HG02981 (cell line): ENCODE results near the gene LTA.
"Not testable (repeated sequence)": the region's sequence is repeated elsewhere in the genome, so short reads cannot be mapped to it uniquely, and the experiment has no call there.

ENCODE experiments used
- ATAC-seq: cut with Tn5 transposase; IDR thresholded peaks from one replicate; pipeline ENCODE4 v1.9.1; 2021; ENCODE audit warnings: mild to moderate bottlenecking, moderate library complexity; ENCODE audit not compliant: unreplicated experiment

LTA gene

DNA sequence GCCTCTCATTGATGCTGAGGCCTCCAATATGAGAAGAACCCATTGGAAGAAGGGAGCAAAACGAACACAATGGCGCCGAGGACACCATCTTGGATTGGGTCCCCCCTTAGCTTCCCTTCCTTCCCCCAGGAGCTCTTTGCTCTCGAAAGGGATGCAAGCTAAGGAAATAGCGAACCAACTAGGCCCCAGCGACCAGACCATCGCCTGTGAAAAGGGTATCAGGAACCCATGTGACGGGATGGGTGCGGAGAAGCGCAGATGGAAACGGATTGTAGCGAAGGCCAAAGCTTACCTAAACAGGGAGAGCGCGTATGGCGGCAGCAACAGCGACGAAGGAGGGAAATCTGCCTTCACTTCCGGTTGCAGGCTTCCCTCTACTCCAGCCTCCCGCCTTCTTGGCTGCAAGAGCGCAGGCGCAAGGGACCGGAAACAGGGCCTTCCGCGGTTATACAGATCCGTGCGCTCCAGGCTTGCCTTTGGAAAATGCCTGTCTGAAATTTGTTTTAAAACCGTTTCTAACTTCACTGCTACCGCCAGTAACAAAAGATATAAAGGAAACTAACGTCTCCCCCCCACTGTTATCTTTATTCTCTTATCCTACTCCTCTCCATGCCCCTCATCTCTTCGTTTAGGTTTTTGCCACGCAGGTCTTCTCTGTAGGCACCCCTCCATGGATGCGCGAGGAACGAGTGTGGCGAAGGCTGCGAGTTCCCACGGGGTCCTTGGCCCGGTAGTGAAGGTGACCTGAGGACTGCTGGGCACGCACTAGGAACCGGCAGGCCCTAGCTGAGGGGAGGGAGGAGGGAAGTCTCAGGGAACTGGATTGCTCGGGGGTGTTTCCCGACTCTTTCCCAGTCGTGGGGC is 30.2 kb upstream of the LTA start, which contains the start of gene DDX39B:
TSS of gene DDX39B (minus strand) at position 346 of the 864 bp plus-strand sequence. CDS start 1,471 bp downstream, outside the sequence.
- ATAC-seq: peak; percentile 50

DNA sequence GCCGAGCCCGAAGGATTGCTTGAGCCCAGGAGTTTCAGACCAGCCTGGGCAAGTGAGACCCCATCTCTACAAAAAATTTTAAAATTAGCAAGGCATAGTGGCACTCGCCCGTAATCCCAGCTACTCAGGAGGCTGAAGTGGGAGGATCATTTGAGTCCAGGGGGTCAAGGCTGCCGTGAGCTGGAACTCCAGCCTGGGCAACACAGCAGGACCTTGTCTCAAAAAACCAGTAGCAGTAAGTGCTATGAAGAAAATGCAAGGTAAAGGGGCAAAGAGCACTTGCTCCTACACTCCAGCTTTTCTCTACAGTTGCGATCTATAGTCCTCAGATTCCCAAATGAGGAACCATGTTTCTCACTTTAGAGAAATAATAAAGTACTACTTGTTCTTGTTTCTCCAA is 28.4 kb upstream of the LTA start:
- no peak for ATAC-seq

DNA sequence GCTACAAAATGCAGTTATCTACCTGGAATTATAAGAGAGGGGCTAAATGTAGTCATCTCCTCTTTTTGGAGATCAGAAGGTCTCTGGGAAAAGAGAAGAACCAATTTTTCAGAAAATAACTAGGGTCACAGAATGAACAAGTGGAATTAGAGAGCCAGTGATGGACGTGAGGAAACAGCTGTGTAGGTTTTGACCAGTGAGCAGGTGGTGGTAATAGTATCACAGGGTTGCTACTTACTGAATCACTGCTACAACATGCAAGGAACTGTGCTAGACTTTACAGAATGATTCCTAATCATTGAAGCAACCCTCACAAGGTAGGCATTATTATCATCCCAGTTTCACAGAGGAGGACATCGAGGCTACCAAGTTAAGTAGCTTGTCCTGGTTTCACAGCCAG is 27.4 kb upstream of the LTA start:
- no peak for ATAC-seq

DNA sequence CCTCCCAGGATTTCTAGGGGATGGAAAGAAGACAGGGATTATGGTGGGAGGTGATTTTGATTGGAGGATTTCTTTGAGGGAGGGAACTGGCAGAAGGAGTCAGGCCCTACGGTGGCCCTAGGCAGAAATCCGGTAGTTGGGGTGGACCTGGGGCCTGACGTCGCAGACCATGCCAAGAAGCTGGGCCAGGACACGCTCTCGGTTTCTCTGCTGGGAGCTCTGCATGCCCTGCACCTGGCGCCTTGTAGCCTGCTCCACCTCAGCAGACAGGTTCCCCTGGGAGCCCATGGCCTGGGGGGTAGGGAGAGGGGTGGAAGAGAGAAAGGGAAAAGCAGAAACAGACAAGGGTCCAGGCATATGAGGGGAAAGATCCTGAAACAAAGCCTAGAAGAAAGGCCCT is 26.8 kb upstream of the LTA start:
- no peak for ATAC-seq

DNA sequence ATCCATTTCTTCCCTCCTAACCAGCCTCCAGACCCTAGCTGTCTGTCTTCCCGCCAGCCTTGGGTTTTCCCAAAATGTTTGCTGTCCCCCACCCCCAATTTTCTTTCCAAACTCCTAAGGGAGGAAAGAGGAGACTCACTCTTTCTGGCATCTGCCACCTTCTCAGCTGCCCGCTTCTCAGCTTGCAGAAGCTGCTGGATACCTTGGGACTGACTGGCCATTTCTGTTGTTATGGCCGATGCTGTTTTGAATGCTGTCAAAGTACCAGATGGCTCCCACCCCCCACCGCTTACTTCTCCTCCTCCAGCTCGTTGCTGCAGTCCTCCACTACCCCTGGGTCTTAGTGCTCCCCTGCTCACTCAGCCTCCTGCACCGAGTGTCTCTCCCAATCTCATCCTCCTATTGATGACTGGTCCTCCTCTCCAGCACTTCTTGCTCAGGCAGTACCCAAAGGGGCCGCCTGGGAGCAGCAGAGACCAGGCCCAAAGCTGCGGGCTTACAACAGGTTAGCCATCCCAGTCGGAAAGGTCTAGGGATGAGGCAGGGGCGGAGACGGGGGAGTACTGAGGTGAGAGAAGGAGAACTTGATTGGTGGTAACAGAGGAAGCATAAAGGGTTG is 25.6 kb upstream of the LTA start, which contains the start of gene ATP6V1G2:
TSS of gene ATP6V1G2 (minus strand) at position 270 of the 619 bp plus-strand sequence. CDS start at position 221, 49 bp downstream.
- peak; percentile 34 for ATAC-seq

DNA sequence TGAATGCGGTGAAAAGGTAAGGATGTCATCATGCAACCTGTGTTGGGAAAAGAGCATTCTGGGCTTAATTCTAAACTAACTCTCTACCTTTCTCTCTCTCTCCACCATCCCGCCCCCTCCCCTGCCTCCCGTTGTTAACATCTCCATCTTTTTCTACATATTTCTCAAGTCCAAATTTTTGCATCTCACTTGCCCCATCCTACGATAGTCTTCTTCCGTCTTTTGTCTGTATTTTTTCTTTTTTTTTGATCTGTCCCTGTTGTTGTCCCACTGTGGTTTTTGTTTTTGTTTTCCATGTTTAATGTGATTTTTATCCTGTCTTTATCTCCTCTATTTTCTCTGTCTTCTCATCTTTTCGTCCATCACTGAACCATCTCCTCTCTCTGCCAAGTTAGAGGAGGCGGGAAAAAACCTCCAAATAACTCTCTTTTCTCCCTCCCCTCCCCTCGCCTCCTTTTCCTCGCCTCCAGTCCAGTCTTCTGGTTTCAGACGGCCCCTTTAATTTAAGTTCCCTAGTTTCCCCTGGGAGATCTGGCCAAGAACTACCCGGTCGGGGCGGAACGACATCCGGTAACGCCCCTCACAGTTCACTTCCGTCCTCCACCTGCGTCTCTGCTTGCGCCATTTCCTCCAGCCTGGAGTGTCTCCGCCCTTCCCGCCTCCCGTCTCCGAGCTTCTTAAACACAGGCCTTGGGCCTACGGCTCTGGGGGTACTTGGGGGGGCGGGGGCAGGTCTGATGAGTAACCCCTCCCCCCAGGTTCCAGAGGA is 24.9 kb upstream of the LTA start, which contains the start of gene NFKBIL1:
TSS of gene NFKBIL1 (plus strand) at position 651 of the 769 bp plus-strand sequence. CDS start at position 738, 87 bp downstream.
- ATAC-seq: peak; percentile 61

DNA sequence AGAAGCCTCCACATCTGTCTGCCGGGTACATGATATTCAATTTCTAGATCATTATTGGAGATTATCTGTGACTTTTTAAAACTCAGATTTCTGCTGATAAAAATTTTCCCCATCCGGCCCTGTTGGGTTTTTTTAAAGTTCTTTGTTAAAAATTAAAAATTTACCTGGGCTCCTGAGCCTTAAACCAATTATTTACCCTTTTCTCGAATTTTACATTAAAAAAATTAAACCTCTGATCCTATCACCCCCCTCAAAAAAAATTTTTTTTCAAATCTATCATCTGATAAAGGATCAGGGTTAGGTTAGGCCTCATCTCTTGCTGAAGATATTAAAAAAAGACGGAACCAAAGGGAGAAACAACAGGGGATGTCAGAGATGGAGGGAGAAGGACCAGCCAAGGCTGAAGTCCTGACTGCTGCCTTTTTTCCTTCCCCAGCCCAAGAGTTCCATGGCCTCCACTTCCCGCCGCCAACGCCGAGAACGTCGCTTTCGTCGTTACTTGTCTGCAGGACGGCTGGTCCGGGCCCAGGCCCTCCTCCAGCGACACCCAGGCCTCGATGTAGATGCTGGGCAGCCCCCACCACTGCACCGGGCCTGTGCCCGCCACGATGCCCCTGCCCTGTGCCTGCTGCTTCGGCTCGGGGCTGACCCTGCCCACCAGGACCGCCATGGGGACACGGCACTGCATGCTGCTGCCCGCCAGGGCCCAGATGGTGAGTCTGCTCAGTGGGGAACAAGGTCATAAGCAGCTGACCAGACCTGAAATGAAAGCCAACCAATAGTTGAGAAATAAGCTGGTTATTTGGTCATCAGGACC is 24.2 kb upstream of the LTA start:
- ATAC-seq: no peak

DNA sequence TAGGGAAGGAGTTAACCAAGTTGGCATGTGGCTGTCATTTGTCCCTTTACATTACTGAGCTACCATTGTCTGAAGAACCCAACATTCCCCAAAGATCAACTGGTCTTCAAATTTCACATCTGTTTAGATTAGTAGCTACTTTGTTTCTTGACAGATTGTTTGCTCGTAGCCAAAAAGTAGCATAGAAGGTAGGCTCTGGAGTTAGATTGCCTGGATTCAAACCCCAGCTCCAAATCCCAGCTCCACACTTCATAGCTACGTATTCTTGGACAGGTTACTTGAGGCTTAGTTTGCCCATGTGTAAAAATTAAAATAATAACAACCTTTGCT is 23.6 kb upstream of the LTA start:
- no peak for ATAC-seq

DNA sequence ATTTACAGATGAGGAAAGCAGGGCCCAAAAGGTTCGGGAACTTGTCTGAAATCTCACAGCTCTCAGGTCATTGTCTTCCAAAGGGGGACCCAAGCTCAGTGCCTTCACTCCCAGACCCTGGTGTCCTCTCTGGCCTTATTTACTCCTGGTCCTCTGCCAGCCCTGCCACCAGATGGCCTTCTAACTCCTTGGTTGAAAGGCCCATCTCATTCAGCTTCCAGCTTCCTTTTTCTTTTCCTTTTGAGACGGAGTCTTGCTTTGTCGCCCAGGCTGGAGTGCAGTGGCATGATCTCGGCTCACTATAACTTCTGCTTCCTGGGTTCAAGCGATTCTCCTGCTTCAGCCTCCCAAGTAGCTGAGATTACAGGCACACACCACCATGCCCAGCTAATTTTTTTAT is 20.7 kb upstream of the LTA start:
- ATAC-seq: not testable (repeated sequence)

DNA sequence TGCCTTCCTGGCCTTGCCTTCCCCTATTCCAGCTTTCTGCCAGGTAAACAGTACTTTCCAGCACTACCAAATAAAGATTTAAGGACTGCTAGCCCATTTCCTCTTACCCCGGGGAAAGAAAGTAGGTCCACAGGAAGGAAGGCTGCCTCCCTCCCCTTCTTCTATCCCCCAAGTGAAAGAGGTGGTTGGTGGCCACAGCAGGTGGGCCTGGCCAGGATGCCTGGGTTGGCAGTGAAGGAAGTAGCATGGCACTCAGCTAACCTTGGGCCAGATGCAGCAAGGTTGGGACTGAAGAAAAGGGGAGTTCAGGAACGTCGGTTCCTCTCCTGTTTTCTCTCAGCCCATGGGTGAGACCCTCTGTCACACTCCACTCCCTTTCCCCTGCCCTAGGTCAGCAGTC is 15.8 kb upstream of the LTA start:
- no peak for ATAC-seq

DNA sequence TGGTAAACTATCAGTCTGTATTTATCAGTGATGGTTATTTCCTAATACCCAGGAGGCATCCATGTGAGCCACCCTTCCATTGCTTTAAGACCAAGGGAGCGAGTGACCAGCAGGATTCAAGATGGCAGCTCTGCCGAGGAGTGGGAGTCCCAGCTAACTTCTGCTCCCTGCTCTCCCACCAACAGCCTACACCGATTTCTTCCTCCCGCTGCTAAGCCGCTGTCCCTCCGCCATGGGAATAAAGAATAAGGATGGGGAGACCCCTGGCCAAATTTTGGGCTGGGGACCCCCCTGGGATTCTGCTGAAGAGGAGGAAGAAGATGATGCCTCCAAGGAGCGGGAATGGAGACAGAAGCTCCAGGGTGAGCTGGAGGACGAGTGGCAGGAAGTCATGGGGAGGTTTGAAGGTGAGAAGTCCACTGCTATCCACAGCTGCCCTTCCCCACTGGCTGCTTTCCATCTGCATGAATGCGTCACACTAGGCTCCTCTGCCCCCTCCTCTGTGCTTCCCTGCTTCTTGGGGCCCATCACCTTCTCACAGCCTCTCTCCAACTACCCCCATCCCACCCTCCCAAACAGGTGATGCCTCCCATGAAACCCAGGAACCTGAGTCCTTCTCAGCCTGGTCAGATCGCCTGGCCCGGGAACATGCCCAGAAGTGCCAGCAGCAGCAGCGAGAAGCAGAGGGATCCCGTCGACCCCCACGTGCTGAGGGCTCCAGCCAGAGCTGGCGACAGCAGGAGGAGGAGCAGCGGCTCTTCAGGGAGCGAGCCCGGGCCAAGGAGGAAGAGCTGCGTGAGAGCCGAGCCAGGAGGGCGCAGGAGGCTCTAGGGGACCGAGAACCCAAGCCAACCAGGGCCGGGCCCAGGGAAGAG is 14.4 kb upstream of the LTA start:
- no peak for ATAC-seq

DNA sequence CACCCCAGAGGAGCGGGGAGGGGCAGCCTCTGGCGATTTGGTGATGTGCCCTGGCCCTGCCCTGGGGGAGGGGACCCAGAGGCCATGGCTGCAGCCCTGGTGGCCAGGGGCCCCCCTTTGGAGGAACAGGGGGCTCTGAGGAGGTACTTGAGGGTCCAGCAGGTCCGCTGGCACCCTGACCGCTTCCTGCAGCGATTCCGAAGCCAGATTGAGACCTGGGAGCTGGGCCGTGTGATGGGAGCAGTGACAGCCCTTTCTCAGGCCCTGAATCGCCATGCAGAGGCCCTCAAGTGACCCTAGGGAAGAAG is 13.8 kb upstream of the LTA start:
- ATAC-seq: no peak

DNA sequence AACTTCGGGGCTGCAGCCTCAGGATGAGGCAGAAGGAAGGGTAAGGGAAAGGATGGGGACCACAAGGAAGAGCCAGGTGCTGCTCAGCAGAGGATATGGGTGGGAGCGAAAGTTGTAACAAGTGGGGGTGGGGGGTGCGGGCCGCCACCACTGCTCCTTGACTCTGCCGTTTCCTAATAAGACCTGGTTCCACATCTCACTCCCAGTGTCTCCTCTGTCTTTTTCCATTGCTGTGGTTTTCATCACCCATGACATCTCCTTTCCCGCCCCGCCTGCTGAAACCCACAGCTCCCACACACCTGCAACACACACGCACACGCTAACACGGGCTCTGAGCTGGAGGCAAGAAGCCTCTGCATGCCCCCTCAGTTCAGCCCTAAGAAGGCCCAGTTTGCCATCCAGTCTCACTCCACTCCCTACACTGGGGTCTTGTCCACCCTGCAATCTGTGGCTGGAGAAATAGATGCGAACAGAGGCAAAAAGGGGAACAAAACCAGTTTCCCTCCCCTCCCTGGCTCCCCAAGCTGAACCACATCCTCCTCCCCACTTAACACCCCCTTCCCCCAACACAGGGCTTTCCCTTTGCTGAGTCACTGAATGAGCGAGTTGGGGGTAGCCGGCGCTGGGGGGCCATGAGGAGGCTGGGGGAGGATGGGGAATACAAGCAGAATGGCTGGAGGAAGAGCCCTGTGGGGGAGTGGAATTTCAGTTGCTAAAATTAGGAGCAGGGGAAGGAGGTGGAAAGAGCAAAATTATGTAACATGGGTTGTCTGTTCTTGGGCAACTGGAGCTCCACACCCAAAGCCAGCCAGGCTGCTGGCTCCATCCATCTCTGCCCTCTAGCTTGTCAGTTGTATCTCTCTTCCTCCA is 13.2 kb upstream of the LTA start:
- ATAC-seq: peak; percentile 30

DNA sequence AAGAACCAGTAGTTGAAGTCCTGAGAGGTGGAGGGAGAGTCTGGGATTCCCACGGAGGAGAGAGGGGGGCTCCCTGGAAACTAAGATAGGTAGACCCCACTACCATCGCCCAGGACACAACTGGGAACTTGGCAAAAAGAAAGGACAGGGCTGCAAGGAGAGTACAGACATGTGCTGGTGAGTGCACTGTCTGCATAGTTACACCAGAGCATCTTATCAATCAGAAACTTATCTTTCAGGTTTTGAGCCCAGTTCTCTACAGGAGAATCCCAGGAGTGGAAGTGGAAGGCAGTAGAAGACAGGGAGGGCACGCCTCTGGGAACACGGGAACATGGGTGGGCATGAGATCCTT is 12.5 kb upstream of the LTA start:
- ATAC-seq: no peak

DNA sequence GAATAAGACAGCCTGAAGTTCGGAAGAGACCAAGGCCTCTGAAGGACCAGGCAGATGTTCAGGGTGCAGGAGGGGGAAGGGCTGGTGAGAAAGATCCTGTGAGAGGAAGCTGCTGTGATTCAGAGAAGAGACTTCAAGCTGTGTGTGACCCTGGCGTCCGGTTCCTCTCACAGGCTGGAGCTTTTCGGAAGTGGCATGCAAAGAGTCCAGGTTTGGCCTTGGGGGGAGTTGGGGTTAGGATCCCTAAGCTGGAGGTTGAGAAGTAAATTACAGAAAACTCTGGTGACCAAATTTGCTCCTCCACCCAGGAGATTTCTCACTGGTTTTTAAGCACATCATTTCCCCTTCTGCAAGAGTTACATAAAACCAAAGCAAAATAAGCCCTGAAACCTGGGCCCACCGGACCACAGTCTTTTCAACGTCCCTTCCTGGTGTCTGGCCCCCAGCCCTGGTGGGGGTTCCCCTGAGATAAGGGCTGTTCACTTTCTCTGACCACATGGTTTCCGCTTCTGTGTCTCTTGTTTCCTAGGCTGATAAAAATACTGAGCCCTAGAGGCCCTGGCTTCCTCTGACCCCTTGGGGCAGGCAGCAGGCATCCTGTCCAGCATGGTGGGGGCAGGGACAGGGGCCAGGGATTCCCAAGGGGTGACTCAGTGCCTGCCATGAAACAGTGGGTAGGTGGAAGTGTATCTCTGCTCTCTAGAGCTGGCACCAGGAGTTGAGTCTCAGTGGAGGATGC is 12.0 kb upstream of the LTA start:
- ATAC-seq: peak; percentile 62

DNA sequence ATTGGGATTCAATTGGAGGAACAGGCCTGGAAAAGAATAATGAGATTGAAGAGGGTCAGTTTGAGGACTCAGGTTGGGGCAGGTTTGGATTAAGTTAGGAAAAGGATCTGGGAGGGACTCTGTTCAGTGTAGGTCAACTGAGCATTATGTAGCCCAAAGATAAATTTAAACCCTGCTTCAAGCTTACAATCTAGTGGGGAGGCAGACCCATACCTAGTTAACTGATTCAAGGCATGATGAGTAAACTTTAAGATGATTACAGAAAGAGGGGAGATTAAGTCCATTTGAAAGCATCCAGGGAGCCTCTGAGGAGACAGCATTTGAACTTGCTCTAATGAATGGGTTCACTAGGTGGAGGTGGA is 11.4 kb upstream of the LTA start:
- no peak for ATAC-seq

DNA sequence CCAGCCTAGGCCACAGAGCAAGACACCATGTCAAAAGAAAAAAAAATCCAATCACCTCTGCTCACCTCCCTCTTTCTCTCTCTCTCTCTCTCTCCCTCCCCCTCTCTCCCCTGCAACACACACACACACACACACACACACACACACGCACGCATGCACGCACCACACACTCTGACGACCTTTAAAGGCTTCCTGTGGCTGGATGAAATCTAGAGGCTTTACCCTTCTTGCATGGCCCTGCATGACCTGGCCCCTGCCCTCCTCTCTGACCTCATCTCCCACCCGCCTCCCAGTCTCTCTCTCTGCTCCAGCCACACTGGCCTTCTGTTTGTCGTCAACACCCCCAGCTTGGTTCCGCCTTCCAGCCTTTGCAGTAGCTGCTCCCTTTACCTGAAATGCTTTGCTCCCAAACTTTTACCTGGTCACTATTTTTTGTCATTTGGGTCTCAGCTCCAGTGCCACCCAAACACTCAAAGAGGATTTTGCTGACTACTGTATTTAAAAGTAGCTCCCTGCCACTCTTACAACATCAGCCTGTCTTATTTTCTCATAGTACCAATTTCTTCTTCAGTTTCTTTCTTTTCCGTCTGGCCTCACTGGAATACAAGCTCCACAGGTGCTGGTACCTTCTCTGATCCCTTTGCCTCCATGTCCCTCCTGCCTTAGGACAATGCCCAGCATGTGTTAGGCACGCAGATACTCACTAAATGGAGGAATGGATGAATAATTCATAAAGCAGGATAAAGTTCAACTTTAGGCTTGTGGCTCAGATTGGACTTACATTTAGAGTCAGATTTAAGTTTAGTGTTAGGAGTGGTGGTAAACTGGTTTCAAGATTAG is 4.3 kb upstream of the LTA start:
- no peak for ATAC-seq
